ENCODE data around the gene MED27.

The MED27 gene

GRCh38 chr9:132124800-132125199 lies 45.1 kb upstream of the MED27 start:
- H3K4me1 ChIP-seq: no peaks in the 10 kb centered on the region
- no peaks in the 10 kb centered on the region for H3K9me3 ChIP-seq
- TF ChIP-seq CTCF (IDR thresholded peaks at IDR 0.05; ENCODE audit: low read depth, low read length): no peak
- no peak for DNase-seq
- no peaks in the 10 kb centered on the region for H3K27me3 ChIP-seq
- H3K36me3 ChIP-seq: no peaks in the 10 kb centered on the region
- no peak overlapping the region for H3K4me3 ChIP-seq (ENCODE audit: low read depth, low read length)

- H3K4me3 ChIP-seq (ENCODE audit: low read depth, low read length): no peak overlapping the region
- no peak for TF ChIP-seq CTCF (IDR thresholded peaks at IDR 0.05; ENCODE audit: low read depth, low read length)
- no peak for DNase-seq
- no peaks in the 10 kb centered on the region for H3K4me1 ChIP-seq
- no peaks in the 10 kb centered on the region for H3K27me3 ChIP-seq
- H3K9me3 ChIP-seq: no peaks in the 10 kb centered on the region
- no peaks in the 10 kb centered on the region for H3K36me3 ChIP-seq
Measured at GRCh38 chr9:132121021-132121420, 41.4 kb upstream of the MED27 start.

GRCh38 chr9:132117694-132118093 lies 38.0 kb upstream of the MED27 start:
- no peaks in the 10 kb centered on the region for H3K4me1 ChIP-seq
- no peaks in the 10 kb centered on the region for H3K27me3 ChIP-seq
- no peak for TF ChIP-seq CTCF (IDR thresholded peaks at IDR 0.05; ENCODE audit: low read depth, low read length)
- H3K36me3 ChIP-seq: no peaks in the 10 kb centered on the region
- H3K4me3 ChIP-seq (ENCODE audit: low read depth, low read length): no peak overlapping the region
- no peaks in the 10 kb centered on the region for H3K9me3 ChIP-seq
- DNase-seq: no peak

- no peak for TF ChIP-seq CTCF (IDR thresholded peaks at IDR 0.05; ENCODE audit: low read depth, low read length)
- H3K4me3 ChIP-seq (ENCODE audit: low read depth, low read length): no peak overlapping the region
- no peaks in the 10 kb centered on the region for H3K36me3 ChIP-seq
- no peak for DNase-seq
- no peaks in the 10 kb centered on the region for H3K9me3 ChIP-seq
- no peaks in the 10 kb centered on the region for H3K4me1 ChIP-seq
- H3K27me3 ChIP-seq: no peaks in the 10 kb centered on the region
Measured at GRCh38 chr9:132116583-132116982, 36.9 kb upstream of the MED27 start.

GRCh38 chr9:132114102-132114707 lies 34.5 kb upstream of the MED27 start:
- Histone ChIP-seq H3K9me3 (no peaks in the 10 kb centered on the region), H3K27me3 (no peaks in the 10 kb centered on the region), H3K36me3 (no peaks in the 10 kb centered on the region), H3K4me3 (ENCODE audit: low read depth, low read length) (no peak overlapping the region), H3K4me1 (no peaks in the 10 kb centered on the region)
- no peak for DNase-seq
- no peak for TF ChIP-seq CTCF (IDR thresholded peaks at IDR 0.05; ENCODE audit: low read depth, low read length)

GRCh38 chr9:132109291-132109690 lies 29.6 kb upstream of the MED27 start:
- no peaks in the 10 kb centered on the region for H3K9me3 ChIP-seq
- no peaks in the 10 kb centered on the region for H3K4me1 ChIP-seq
- no peak overlapping the region for H3K4me3 ChIP-seq (ENCODE audit: low read depth, low read length)
- no peaks in the 10 kb centered on the region for H3K27me3 ChIP-seq
- no peak for TF ChIP-seq CTCF (IDR thresholded peaks at IDR 0.05; ENCODE audit: low read depth, low read length)
- H3K36me3 ChIP-seq: no peaks in the 10 kb centered on the region
- DNase-seq: no peak

All from BE2C (cell line).